ENCODE data around the gene MOSPD2. TPM values are rescaled to one million over a fixed set of nuclear protein-coding genes. Genes with fewer than 3 reads are reported as not detected.

The MOSPD2 gene
- total RNA-seq, 1 donor from 2014 or later: 9.9 TPM

DNA sequence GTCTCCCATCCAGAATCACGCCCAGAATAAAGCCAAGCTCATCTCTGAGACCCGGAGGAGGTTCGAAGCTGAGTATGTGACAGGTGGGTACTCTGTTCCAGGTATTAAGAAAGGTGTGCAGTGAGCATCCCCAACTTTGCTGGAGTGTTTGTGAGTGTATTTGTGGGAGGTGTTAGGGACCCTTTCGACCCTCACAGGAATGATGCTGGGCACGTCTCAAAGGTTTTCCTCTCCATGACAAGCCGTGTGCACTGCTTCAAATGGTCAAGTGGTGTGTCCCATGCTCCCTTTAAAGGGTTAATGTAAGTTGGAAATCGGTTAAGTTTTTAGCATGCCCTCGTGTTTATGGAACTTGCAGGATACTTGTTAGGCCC is 442 bp downstream of the MOSPD2 start:
- no peak for DNase-seq (ENCODE audit: low read depth)
- peak overlapping the region; percentile 87 for H3K4me3 ChIP-seq (ENCODE audit: low read depth, low read length)
- TF ChIP-seq, protein P1, sequence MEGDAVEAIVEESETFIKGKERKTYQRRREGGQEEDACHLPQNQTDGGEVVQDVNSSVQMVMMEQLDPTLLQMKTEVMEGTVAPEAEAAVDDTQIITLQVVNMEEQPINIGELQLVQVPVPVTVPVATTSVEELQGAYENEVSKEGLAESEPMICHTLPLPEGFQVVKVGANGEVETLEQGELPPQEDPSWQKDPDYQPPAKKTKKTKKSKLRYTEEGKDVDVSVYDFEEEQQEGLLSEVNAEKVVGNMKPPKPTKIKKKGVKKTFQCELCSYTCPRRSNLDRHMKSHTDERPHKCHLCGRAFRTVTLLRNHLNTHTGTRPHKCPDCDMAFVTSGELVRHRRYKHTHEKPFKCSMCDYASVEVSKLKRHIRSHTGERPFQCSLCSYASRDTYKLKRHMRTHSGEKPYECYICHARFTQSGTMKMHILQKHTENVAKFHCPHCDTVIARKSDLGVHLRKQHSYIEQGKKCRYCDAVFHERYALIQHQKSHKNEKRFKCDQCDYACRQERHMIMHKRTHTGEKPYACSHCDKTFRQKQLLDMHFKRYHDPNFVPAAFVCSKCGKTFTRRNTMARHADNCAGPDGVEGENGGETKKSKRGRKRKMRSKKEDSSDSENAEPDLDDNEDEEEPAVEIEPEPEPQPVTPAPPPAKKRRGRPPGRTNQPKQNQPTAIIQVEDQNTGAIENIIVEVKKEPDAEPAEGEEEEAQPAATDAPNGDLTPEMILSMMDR (conservative IDR thresholded peaks at IDR 0.05; ENCODE audit: low read depth, low read length): no peak

DNA sequence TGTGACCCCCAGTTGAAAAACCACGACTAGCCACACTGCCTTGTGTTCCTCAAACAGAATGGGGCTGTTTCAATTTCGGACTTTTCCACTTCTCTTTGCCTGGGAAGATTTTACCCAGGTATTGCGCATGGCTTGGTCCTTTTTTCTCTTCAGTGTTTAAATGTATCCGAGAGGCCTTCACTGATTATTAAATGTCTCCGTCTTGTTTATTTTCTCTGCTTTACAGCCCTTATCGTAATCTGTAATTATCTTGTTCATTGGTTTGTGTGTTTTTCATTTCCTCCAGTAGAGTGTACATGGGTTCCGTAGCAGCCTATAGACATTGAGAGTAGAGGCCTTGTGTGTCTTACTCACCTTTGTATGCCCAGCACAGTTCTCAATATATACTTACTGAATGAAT is 2.4 kb downstream of the MOSPD2 start:
- TF ChIP-seq, protein P1 (conservative IDR thresholded peaks at IDR 0.05; ENCODE audit: low read depth, low read length): no peak
- DNase-seq (ENCODE audit: low read depth): no peak

DNA sequence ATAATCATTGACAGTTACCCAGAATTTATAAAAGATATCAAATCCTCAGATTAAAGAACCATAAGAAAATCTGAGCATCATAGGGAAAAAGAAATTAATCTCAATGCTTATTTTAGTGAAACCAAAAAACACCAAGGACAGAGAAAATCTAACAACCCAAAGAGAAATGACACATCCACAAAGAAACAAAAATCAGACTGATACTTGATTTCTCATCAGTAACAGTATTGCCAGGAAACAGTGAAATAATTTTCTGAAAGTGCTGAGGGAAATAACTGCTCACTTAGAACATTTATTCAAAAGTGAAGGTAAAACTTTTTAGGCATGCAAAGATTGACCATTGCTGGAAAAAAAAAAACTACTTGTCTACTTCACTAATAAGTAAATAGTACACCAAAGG is 10.6 kb downstream of the MOSPD2 start:
- DNase-seq (ENCODE audit: low read depth): no peak

More for the DNA sequence above, 2.4 kb downstream of the MOSPD2 start:
- H3K4me3 ChIP-seq (ENCODE audit: low read depth, low read length): no peak overlapping the region

DNA sequence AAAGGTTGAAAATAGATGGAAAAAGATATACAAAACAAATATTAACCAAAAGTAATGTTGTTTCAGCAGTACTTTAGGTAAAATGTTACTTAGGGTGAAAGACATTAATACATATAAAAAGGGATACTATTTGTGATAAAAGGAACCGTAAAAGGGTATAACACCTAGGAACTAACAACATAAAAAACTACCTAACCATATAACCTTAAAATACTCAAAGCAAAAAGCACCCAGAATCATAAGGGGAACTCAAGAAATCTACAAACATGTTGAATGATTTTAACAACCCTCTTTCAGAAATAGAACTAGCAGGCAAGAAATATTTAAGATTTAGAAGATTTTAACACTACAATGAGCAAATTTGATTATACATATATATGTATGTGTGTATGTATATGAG is 11.5 kb downstream of the MOSPD2 start:
- no peak overlapping the region for H3K4me3 ChIP-seq (ENCODE audit: low read depth, low read length)
- no peak for DNase-seq (ENCODE audit: low read depth)
- TF ChIP-seq, protein P1 (conservative IDR thresholded peaks at IDR 0.05; ENCODE audit: low read depth, low read length): no peak

More for the DNA sequence above, 10.6 kb downstream of the MOSPD2 start:
- no peak overlapping the region for H3K4me3 ChIP-seq (ENCODE audit: low read depth, low read length)
- TF ChIP-seq, protein P1 (conservative IDR thresholded peaks at IDR 0.05; ENCODE audit: low read depth, low read length): no peak

DNA sequence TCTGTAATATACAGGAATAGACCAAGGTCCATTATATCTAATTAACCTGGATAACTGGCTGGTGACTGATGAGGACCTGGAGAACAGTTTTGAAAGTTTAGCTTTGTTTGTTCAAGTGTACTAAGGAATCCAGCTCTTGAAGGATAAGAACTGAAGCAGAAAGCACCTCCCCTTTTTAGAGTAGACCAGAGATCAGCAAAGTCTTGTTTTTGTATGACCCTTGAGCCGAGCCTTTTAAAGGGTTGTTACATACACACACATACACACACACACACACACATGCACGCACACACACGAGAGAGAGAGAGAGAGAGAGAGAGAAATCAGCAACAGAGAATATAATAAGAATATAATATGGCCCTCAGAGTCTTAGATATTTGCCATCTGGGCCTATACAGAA is 13.0 kb downstream of the MOSPD2 start:
- TF ChIP-seq, protein P1 (conservative IDR thresholded peaks at IDR 0.05; ENCODE audit: low read depth, low read length): no peak
- DNase-seq (ENCODE audit: low read depth): no peak
- no peak overlapping the region for H3K4me3 ChIP-seq (ENCODE audit: low read depth, low read length)

DNA sequence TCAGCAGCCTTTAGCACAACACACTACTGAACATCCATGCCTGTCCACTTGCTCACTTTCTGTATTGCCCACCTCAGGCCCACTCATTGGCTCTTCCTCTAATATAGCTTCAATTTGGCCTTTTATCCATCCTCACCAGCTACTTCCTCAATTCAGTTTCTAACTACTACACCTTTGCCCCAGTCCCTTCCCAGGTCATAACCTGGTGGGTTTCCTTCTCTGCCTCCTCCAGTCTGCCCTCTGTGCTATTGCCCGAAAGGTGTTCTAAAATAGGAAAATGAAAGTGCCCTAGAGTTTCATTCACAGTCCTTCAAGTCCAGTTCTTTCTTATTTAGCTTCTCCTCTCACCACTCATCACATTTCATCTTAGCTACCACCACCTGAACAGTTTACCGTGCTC is 23.1 kb downstream of the MOSPD2 start:
- no peak for DNase-seq (ENCODE audit: low read depth)
- TF ChIP-seq, protein P1 (conservative IDR thresholded peaks at IDR 0.05; ENCODE audit: low read depth, low read length): no peak
- no peak overlapping the region for H3K4me3 ChIP-seq (ENCODE audit: low read depth, low read length)

DNA sequence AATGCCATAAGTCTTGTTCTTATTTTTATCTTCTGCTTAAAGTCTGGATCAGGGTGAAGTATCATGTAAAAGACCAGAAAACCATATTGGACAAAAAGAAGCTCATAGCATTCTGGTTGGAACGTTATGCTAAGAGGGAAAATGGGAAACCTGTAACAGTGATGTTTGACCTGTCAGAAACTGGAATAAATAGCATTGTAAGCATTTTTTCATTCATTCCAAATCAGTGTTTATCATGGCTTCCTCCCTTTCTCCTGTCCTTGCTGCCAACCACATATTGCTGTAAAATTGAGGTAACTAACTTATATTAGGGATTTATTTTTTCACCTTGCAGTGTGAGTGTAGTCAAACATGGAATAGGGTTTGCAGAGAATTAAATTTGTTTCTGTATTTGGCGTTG is 23.8 kb downstream of the MOSPD2 start:
- TF ChIP-seq, protein P1 (conservative IDR thresholded peaks at IDR 0.05; ENCODE audit: low read depth, low read length): no peak
- DNase-seq (ENCODE audit: low read depth): no peak
- H3K4me3 ChIP-seq (ENCODE audit: low read depth, low read length): no peak overlapping the region

Data from epithelial cell of proximal tubule (primary cell).